Fibroblast of lung (primary cell): ENCODE measurements around the gene APLF. TPM values are rescaled to one million over a fixed set of nuclear protein-coding genes. Genes with fewer than 3 reads are reported as not detected.
A peak's percentile ranks its signal among the peaks of the same experiment; 100 is the strongest.

ENCODE experiments used
- DNase-seq, 2 donors: peaks; one replicate each; pipeline versions ENCODE4 v3.0.0 to v3.0.0-alpha.2; 2010; ENCODE audit warnings: low read depth in 2 of 2
- H2AFZ ChIP-seq: 2 replicates; pipeline ENCODE4 v1.5.1; 2012; ENCODE audit warnings: low read length, control low read depth, inconsistent platforms
- H3K27ac ChIP-seq: 2 replicates; pipeline ENCODE4 v1.5.1; 2011; ENCODE audit warnings: low read length, control low read depth; ENCODE audit not compliant: insufficient read depth
- H3K27me3 ChIP-seq: 2 replicates; pipeline ENCODE4 v1.5.1; 2011; ENCODE audit warnings: mild to moderate bottlenecking, low read length; ENCODE audit not compliant: control insufficient read depth, insufficient read depth
- H3K36me3 ChIP-seq: 2 replicates; pipeline ENCODE4 v1.5.1; 2011; ENCODE audit warnings: low read length; ENCODE audit not compliant: control insufficient read depth, insufficient read depth
- H3K4me1 ChIP-seq: 2 replicates; pipeline ENCODE4 v1.5.1; 2011; ENCODE audit warnings: low read length; ENCODE audit not compliant: control insufficient read depth, insufficient read depth; ENCODE audit errors: extremely low read depth
- H3K4me2 ChIP-seq: 2 replicates; pipeline ENCODE4 v1.5.1; 2011; ENCODE audit warnings: low read length, control low read depth; ENCODE audit not compliant: insufficient read depth; ENCODE audit errors: extremely low read depth
- H3K4me3 ChIP-seq, 4 experiments: fragments of 200-600 bp in 1 of 4; sonication (generic) in 1 of 4; replicated peaks in 1 of 4; 2 replicates each; pipeline ENCODE4 v1.5.1; 2011 to 2016; ENCODE audit warnings: low read length in 4 of 4, low read depth in 3 of 4, mild to moderate bottlenecking in 3 of 4, control low read depth in 2 of 4, inconsistent platforms in 1 of 4, mixed read lengths in 1 of 4; ENCODE audit not compliant: insufficient read depth in 1 of 4; ENCODE audit errors: control extremely low read depth in 1 of 4
- H3K79me2 ChIP-seq: 2 replicates; pipeline ENCODE4 v1.5.1; 2012; ENCODE audit warnings: mild to moderate bottlenecking, low read length, inconsistent platforms; ENCODE audit not compliant: control insufficient read depth, insufficient read depth
- H3K9ac ChIP-seq: 2 replicates; pipeline ENCODE4 v1.5.1; 2011; ENCODE audit warnings: mild to moderate bottlenecking, low read length, control low read depth; ENCODE audit not compliant: insufficient read depth
- H3K9me3 ChIP-seq: 2 replicates; pipeline ENCODE4 v1.5.1; 2012; ENCODE audit warnings: low read depth, low read length; ENCODE audit not compliant: control insufficient read depth, insufficient read depth
- H4K20me1 ChIP-seq: 2 replicates; pipeline ENCODE4 v1.5.1; 2011; ENCODE audit warnings: low read length; ENCODE audit not compliant: control insufficient read depth, insufficient read depth; ENCODE audit errors: extremely low read depth
- EZH2 ChIP-seq: IDR thresholded peaks from 2 replicates; pipeline ENCODE4 v1.5.1; 2012; ENCODE audit warnings: low read length, control low read depth, mild to moderate bottlenecking; ENCODE audit errors: missing control alignments
- polyA plus RNA-seq, 2 donors: library from polyadenylated mRNA; depleted of rRNA in 1 of 2; stranded (reverse) in 1 of 2; unstranded in 1 of 2; fragments of >200 nt; gene quantifications; 2 replicates each; pipeline ENCODE4 v1.2.1, GENCODE V29; 2011 to 2012; ENCODE audit warnings: missing spikeins in 1 of 2
- total RNA-seq: library from RNA; depleted of rRNA; stranded (reverse); fragments of >200 nt; gene quantifications from 2 replicates; pipeline ENCODE4 v1.2.1, GENCODE V29; 2014
- TF ChIP-seq, protein P1 (sequence below), 2 donors: IDR thresholded peaks in 1 of 2; conservative IDR thresholded peaks in 1 of 2; 1 replicate in 1 of 2; 2 replicates in 1 of 2; pipeline ENCODE4 v1.5.1; 2011 to 2012; ENCODE audit warnings: low read length in 2 of 2, control low read depth in 1 of 2, inconsistent platforms in 1 of 2, low read depth in 1 of 2, mild to moderate bottlenecking in 1 of 2

Gene APLF
- total and polyA plus RNA-seq, 2 donors (not counting 1 experiment from before 2014, with no cell fraction given), result 1.6 to 9.4 TPM

DNA sequence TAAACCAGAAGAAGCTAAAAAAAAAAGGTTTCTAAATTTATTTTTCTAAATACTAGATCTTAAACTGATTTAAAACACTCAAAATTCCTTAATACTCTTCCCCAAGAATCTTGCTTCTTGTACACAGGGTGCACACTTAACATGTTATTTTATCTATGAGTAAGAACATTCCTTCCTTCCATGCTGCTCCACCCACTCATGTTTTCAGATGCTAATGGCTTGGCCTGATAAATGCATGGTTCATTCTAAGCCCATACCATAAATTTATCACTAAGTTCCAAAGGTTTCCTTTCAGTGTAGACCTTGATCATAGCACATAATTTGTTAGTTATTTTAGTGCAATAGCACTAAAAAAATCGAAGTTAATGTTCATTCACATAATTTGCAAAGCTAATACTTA is 8.4 kb upstream of the APLF start:
- peak; percentile 26 to 80 for DNase-seq
- Histone ChIP-seq H3K79me2 (no peaks in the 10 kb centered on the region), H3K4me1 (peaks cover 5% of the 10 kb centered on the region), H2AFZ (no peak overlapping the region), H3K27me3 (no peaks in the 10 kb centered on the region), H3K9me3 (no peaks in the 10 kb centered on the region), H3K9ac (no peak overlapping the region), H3K4me2 (no peak overlapping the region), H3K4me3 (no peak overlapping the region), H4K20me1 (no peaks in the 10 kb centered on the region), H3K27ac (no peak overlapping the region), H3K36me3 (no peaks in the 10 kb centered on the region)
- TF ChIP-seq, protein P1, sequence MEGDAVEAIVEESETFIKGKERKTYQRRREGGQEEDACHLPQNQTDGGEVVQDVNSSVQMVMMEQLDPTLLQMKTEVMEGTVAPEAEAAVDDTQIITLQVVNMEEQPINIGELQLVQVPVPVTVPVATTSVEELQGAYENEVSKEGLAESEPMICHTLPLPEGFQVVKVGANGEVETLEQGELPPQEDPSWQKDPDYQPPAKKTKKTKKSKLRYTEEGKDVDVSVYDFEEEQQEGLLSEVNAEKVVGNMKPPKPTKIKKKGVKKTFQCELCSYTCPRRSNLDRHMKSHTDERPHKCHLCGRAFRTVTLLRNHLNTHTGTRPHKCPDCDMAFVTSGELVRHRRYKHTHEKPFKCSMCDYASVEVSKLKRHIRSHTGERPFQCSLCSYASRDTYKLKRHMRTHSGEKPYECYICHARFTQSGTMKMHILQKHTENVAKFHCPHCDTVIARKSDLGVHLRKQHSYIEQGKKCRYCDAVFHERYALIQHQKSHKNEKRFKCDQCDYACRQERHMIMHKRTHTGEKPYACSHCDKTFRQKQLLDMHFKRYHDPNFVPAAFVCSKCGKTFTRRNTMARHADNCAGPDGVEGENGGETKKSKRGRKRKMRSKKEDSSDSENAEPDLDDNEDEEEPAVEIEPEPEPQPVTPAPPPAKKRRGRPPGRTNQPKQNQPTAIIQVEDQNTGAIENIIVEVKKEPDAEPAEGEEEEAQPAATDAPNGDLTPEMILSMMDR (conservative IDR thresholded peaks at IDR 0.05 in 1 of 2, IDR thresholded peaks at IDR 0.05 in 1 of 2; ENCODE audit: low read depth in 1 of 2, low read length in 2 of 2), result no peak
- TF ChIP-seq EZH2, result no peak

DNA sequence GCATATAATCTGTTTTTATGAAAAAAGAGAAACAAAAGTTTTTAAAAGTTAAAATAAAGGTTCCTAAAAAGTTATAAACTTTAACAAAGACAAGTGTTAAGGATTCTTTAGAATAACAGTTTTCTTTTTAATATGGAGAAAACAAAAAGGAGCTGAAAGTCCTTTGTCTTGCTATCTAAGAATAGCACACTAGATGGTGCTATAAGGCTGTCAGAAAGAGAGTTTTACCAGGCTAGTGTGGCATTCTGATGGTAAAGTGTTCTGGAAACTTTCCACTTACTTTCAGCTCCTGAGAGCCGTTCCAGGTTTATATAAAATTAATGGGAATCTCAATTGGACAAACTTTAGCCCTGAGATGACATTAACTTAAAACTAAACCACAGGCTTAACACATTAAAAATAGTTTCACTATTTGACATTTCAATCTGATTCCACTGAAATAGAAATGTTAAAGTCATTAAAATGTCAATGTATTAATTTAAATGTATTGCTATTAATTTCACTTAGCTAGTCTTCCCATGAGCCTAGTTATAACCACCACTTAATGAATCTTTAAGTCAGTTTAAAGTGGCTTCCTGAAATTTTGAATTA is 4.0 kb upstream of the APLF start:
- no peak overlapping the region for H3K4me3 ChIP-seq
- peaks cover 7% of the 10 kb centered on the region for H3K4me1 ChIP-seq
- H3K27ac ChIP-seq, result no peak overlapping the region
- H3K79me2 ChIP-seq, result no peaks in the 10 kb centered on the region
- H3K9ac ChIP-seq, result no peak overlapping the region
- no peaks in the 10 kb centered on the region for H3K36me3 ChIP-seq
- no peak overlapping the region for H3K4me2 ChIP-seq
- no peak overlapping the region for H2AFZ ChIP-seq
- no peak for TF ChIP-seq EZH2
- TF ChIP-seq, protein P1 (conservative IDR thresholded peaks at IDR 0.05 in 1 of 2, IDR thresholded peaks at IDR 0.05 in 1 of 2; ENCODE audit: low read depth in 1 of 2, low read length in 2 of 2), result peak; percentile 59 to 73
- H3K27me3 ChIP-seq, result no peaks in the 10 kb centered on the region
- peak; percentile 46 to 69 for DNase-seq
- no peaks in the 10 kb centered on the region for H4K20me1 ChIP-seq
- H3K9me3 ChIP-seq, result no peaks in the 10 kb centered on the region

DNA sequence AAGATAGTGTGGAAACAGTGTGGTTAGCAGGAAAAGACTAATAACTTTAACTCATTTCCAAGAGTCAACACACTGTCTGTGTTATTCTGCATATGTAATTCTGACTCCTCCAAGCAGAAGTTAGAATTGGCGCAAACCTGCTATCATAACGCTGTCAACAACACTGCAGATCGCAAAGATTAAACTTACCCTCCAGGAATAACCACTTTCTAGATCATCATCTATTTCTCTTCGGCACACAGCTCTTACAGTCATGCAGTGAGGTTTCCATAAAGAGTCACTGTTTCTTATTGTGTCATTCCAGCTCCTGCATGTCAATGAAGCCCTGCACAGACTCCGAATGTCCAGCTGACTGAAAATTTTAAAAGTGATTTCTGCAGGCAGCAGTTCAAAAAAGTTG is 2.7 kb upstream of the APLF start:
- H3K4me3 ChIP-seq, result no peak overlapping the region
- H3K27ac ChIP-seq, result no peak overlapping the region
- no peak overlapping the region for H3K9ac ChIP-seq
- no peaks in the 10 kb centered on the region for H4K20me1 ChIP-seq
- no peak overlapping the region for H3K4me2 ChIP-seq
- no peaks in the 10 kb centered on the region for H3K36me3 ChIP-seq
- DNase-seq, result no peak
- TF ChIP-seq EZH2, result no peak
- TF ChIP-seq, protein P1 (conservative IDR thresholded peaks at IDR 0.05 in 1 of 2, IDR thresholded peaks at IDR 0.05 in 1 of 2; ENCODE audit: low read depth in 1 of 2, low read length in 2 of 2), result no peak
- peaks cover 4% of the 10 kb centered on the region for H3K4me1 ChIP-seq
- no peak overlapping the region for H2AFZ ChIP-seq
- H3K27me3 ChIP-seq, result no peaks in the 10 kb centered on the region
- H3K79me2 ChIP-seq, result no peaks in the 10 kb centered on the region
- no peaks in the 10 kb centered on the region for H3K9me3 ChIP-seq
